Kidney (tissue), 14 donors: Measurements from ENCODE around the gene RAB34. TPM values are rescaled to one million over a fixed set of nuclear protein-coding genes. Genes with fewer than 3 reads are reported as not detected.
A peak's percentile ranks its signal among the peaks of the same experiment; 100 is the strongest.

ENCODE experiments used
- DNase-seq, 5 donors: peaks; one replicate each; pipeline ENCODE4 v3.0.0-alpha.2; 2013 to 2020
- FAIRE-seq: peaks from 2 replicates; lab custom pipeline; 2012; peaks lifted over from hg19 to GRCh38; lab: Jason Lieb, UNC
- H3K27ac ChIP-seq, 2 donors: one replicate each; pipeline ENCODE4 v1.7.0; 2013; ENCODE audit warnings: low read depth in 2 of 2, low read length in 2 of 2, inconsistent platforms in 1 of 2
- H3K27me3 ChIP-seq: one replicate; pipeline ENCODE4 v1.7.1; 2013; ENCODE audit warnings: low read length, inconsistent platforms; ENCODE audit not compliant: control insufficient read depth, insufficient read depth
- H3K36me3 ChIP-seq, 3 donors: one replicate each; pipeline versions ENCODE4 v1.7.0 to v1.7.1; 2013; ENCODE audit warnings: low read length in 3 of 3, control low read depth in 1 of 3, inconsistent platforms in 1 of 3; ENCODE audit not compliant: insufficient read depth in 3 of 3, control insufficient read depth in 2 of 3
- H3K4me1 ChIP-seq, 3 donors: one replicate each; pipeline versions ENCODE4 v1.7.0 to v1.7.1; 2013; ENCODE audit warnings: low read length in 3 of 3, inconsistent platforms in 1 of 3, low read depth in 1 of 3; ENCODE audit not compliant: control insufficient read depth in 2 of 3, insufficient read depth in 2 of 3
- H3K4me3 ChIP-seq, 3 donors: one replicate each; pipeline versions ENCODE4 v1.7.0 to v1.8.1; 2013; ENCODE audit warnings: low read length in 3 of 3, control low read depth in 1 of 3, inconsistent platforms in 1 of 3
- H3K9ac ChIP-seq, 3 donors: one replicate each; pipeline versions ENCODE4 v1.7.0 to v1.7.1; 2013; ENCODE audit warnings: low read length in 3 of 3, control low read depth in 1 of 3, inconsistent platforms in 1 of 3
- H3K9me3 ChIP-seq, 3 donors: one replicate each; pipeline versions ENCODE4 v1.7.0 to v1.7.1; 2013; ENCODE audit warnings: low read length in 3 of 3, control low read depth in 1 of 3, inconsistent platforms in 1 of 3; ENCODE audit not compliant: control insufficient read depth in 2 of 3, insufficient read depth in 1 of 3
- CTCF ChIP-seq: IDR thresholded peaks from 3 replicates; pipeline ENCODE4 v1.5.1; 2012; ENCODE audit warnings: mild to moderate bottlenecking, moderate library complexity, borderline replicate concordance; ENCODE audit not compliant: insufficient read depth; ENCODE audit errors: extremely low read depth
- intact Hi-C: fragments of 100-400 bp; cut with DNase I; formaldehyde crosslinking; loops from one replicate; pipeline ENCODE4 v1.11.1; 2022
- polyA plus RNA-seq: library from polyadenylated mRNA; stranded (reverse); fragments of 350-450 nt; fragmentation: Illumina TruSeq; extraction: RNeasy Lipid Tissue Mini Kit (QIAGEN cat#74804); gene quantifications from one replicate; pipeline ENCODE4 v1.2.3, GENCODE V29; 2014; ENCODE audit warnings: low read depth, low replicate concordance; ENCODE audit not compliant: insufficient read depth
- total RNA-seq: library from RNA; stranded (reverse); fragmentation: NEBNext Ultra II Directional; extraction: Animal tissue kit (Norgen Biotek cat#: 25700); gene quantifications from one replicate; pipeline ENCODE4 v1.2.1, GENCODE V29; 2021
- donor health status: control.
- donor health status: control.
- donor health status: control.
- donor health status: control.
- donor health status: control.
- donor health status: DM: yes; HTN: yes; CAD: no.
- donor health status: Normal renal cell carcinoma (clear cell type).

Gene RAB34
- total and polyA plus RNA-seq, 2 donors from 2014 or later: 119 to 128 TPM

GRCh38 chr17:28744972-28745785 lies 27.5 kb upstream of the RAB34 start:
- H3K36me3 ChIP-seq: peaks cover 5 to 29% (median 10%) of the 10 kb centered on the region in 3 donors
- peak overlapping the region; percentile 92 to 97 (median 96) for H3K4me3 ChIP-seq
- H3K27me3 ChIP-seq: no peaks in the 10 kb centered on the region
- H3K9ac ChIP-seq: peak overlapping the region; percentile 92 to 98 (median 98)
- DNase-seq (peak; percentile 86 to 95 (median 90)), FAIRE-seq (no peak)
- peaks cover under 1 to 52% (median 37%) of the 10 kb centered on the region in 3 donors for H3K4me1 ChIP-seq
- no peaks in the 10 kb centered on the region for H3K9me3 ChIP-seq
- H3K27ac ChIP-seq: peak overlapping the region; percentile 95 to 96
- intact Hi-C loops: no loop called here
- no peak for TF ChIP-seq CTCF

GRCh38 chr17:28744104-28744971 lies 26.7 kb upstream of the RAB34 start:
- H3K36me3 ChIP-seq: peaks cover 4 to 23% (median 10%) of the 10 kb centered on the region in 3 donors
- H3K9me3 ChIP-seq: no peaks in the 10 kb centered on the region
- intact Hi-C loops: no loop called here
- FAIRE-seq (no peak), DNase-seq (peak; percentile 66 to 91 (median 87))
- peak overlapping the region; percentile 95 to 96 for H3K27ac ChIP-seq
- peak overlapping the region; percentile 92 to 98 (median 98) for H3K9ac ChIP-seq
- no peaks in the 10 kb centered on the region for H3K27me3 ChIP-seq
- no peak for TF ChIP-seq CTCF
- peaks cover 0 to 45% (median 31%) of the 10 kb centered on the region in 3 donors for H3K4me1 ChIP-seq
- peak overlapping the region; percentile 92 to 97 (median 96) for H3K4me3 ChIP-seq

DNA sequence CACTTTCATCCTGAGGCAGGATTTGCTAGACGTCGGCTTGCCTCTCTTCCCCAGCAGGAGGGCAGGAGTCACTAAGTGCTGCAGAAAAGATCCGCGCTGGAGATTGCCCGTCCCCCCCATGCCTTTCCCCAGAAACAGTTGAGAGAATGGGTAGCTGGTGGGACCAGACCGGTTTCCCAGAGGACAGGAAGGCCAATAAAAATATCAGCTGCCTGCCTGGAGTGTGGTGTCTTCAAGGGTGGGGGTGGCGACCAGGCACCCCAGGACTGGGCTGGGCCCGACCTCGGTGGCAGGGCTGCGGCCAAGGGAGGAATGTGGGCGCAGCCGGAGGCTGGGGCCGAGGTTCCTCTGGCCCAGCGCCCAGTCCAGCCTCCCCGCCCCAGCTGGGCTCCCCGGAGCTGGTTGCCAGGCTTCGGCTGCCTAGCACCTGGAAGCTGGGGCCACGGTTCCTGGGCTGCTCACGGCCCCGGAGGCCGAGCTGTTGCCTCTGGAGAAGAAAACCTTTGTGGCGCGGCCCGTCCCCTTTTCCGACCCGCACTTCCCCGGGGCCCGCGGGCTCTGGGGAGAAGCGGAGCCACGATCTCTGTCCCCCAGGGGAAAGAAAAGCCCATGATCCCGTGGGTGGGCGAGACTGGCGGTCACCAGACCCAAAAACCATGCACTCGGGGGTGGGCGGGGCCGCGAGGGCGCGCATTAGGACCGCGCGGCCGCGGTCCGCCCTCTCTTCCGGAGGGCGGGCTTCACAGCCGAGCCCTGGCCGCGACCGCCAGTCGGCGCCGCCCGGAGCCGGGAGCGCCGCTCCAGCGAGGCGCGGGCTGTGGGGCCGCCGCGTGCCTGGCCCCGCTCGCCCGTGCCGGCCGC lies 25.8 kb upstream of the RAB34 start, which contains the start of gene TRAF4:
TSS of gene TRAF4 (plus strand) at position 769 of the 861 bp plus-strand sequence. CDS start 102 bp downstream, outside the sequence.
- Histone ChIP-seq H3K4me3 (peak within 1 kb of the TSS; percentile 92 to 97 (median 96)), H3K27ac (peak within 1 kb of the TSS; percentile 95 to 96), H3K9me3 (no peaks in the 10 kb centered on the region), H3K4me1 (peaks cover 0 to 37% (median 28%) of the 10 kb centered on the region in 3 donors), H3K27me3 (no peaks in the 10 kb centered on the region), H3K36me3 (peaks cover 4 to 14% (median 5%) of the 10 kb centered on the region in 3 donors), H3K9ac (peak within 1 kb of the TSS; percentile 92 to 98 (median 98))
- intact Hi-C loops: no loop called here
- peak; percentile 86 to 96 (median 93) for DNase-seq
- TF ChIP-seq CTCF: peak; percentile 25
- FAIRE-seq: no peak
